T-helper 1 cell (primary cell): ENCODE data around the gene TBC1D22A.

Source experiments
- DNase-seq, 5 donors: peaks; one replicate each; pipeline ENCODE4 v3.0.0-alpha.2; 2012 to 2020

The TBC1D22A gene

GRCh38 chr22:47065756-47066615 lies 303.5 kb downstream of the TBC1D22A start:
- DNase-seq, result no peak

- no peak for DNase-seq
Observed at GRCh38 chr22:47066616-47066905, 304.1 kb downstream of the TBC1D22A start.

GRCh38 chr22:47067321-47067890 lies 305.0 kb downstream of the TBC1D22A start:
- no peak for DNase-seq

GRCh38 chr22:47067911-47068625 lies 305.6 kb downstream of the TBC1D22A start:
- no peak for DNase-seq

GRCh38 chr22:47068626-47068996 lies 306.2 kb downstream of the TBC1D22A start:
- no peak for DNase-seq

- no peak for DNase-seq
Observed at GRCh38 chr22:47069270-47069669, 306.8 kb downstream of the TBC1D22A start.

- no peak for DNase-seq
Observed at GRCh38 chr22:47071078-47071806, 308.8 kb downstream of the TBC1D22A start.

GRCh38 chr22:47071807-47072641 lies 309.6 kb downstream of the TBC1D22A start:
- DNase-seq, result no peak

- DNase-seq, result no peak
Observed at GRCh38 chr22:47072642-47072967, 310.2 kb downstream of the TBC1D22A start.

- DNase-seq, result no peak
Observed at GRCh38 chr22:47073075-47073474, 310.6 kb downstream of the TBC1D22A start.

- no peak for DNase-seq
Observed at GRCh38 chr22:47074105-47074504, 311.7 kb downstream of the TBC1D22A start.

- DNase-seq, result no peak
Observed at GRCh38 chr22:47075568-47075967, 313.1 kb downstream of the TBC1D22A start.

- no peak for DNase-seq
Observed at GRCh38 chr22:47076758-47077157, 314.3 kb downstream of the TBC1D22A start.

- DNase-seq, result no peak
Observed at GRCh38 chr22:47080100-47080499, 317.6 kb downstream of the TBC1D22A start.

GRCh38 chr22:47082505-47082904 lies 320.1 kb downstream of the TBC1D22A start:
- DNase-seq, result no peak

GRCh38 chr22:47083379-47083986 lies 321.0 kb downstream of the TBC1D22A start:
- no peak for DNase-seq

- no peak for DNase-seq
Observed at GRCh38 chr22:47084226-47084625, 321.8 kb downstream of the TBC1D22A start.

- DNase-seq, result no peak
Observed at GRCh38 chr22:47086596-47087248, 324.3 kb downstream of the TBC1D22A start.

GRCh38 chr22:47088480-47089158 lies 326.2 kb downstream of the TBC1D22A start:
- no peak for DNase-seq

- no peak for DNase-seq
Observed at GRCh38 chr22:47089374-47089773, 326.9 kb downstream of the TBC1D22A start.
